Measurements from ENCODE around the gene MST1.

Gene MST1

DNA sequence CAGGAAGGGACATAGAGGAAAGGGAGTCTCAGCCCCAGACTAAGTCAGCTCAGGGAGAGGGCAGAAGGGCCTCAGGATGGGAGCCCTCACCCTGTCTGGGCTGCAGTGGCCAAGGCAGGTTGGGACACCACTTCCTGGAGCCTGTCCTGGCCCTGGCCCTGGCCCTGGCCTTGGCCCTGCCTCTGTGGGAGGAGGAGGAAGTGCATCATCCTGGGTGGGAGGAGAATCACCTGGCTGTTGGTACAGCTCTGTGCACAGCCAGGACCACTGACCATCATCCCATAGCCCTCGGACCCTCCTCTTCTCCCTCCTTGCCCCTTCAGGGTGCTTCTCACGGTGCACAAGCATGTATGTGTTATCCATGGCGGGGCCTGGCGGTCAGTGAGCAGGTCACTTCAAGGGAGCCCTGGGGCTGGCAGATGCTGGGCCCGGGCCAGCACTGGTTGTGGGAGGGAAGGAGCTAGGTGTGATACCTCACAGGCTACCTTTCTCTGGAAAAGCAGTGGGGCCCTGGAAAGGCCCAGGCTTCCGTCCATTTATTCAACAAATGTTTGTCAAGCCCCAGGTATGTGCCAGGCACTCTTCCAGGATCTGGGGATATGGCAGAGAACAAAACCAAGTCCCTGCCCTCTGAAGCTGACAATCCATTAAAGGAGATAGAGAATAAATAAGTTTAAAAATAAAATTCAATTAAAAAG lies 23.3 kb downstream of the MST1 start:
- Histone ChIP-seq H3K4me1 (ENCODE audit: control insufficient read depth, insufficient read depth, low read length) (no peaks in the 10 kb centered on the region), H3K27ac (ENCODE audit: low read length) (no peak overlapping the region), H3K27me3 (ENCODE audit: control insufficient read depth in 1 of 2, insufficient read depth in 2 of 2, low read length in 2 of 2) (peaks cover 16 to 20% of the 10 kb centered on the region in 2 donors), H3K9ac (ENCODE audit: low read length in 2 of 2) (no peak overlapping the region), H3K4me3 (ENCODE audit: low read length in 2 of 2) (no peak overlapping the region), H3K9me3 (ENCODE audit: control insufficient read depth in 2 of 2, low read length in 2 of 2) (no peaks in the 10 kb centered on the region), H3K36me3 (ENCODE audit: control insufficient read depth in 2 of 2, insufficient read depth in 2 of 2, low read length in 2 of 2) (no peaks in the 10 kb centered on the region)

- H3K4me1 ChIP-seq (ENCODE audit: control insufficient read depth, insufficient read depth, low read length) = no peaks in the 10 kb centered on the region
- no peak overlapping the region for H3K4me3 ChIP-seq (ENCODE audit: low read length in 2 of 2)
- H3K27ac ChIP-seq (ENCODE audit: low read length) = no peak overlapping the region
- no peaks in the 10 kb centered on the region for H3K36me3 ChIP-seq (ENCODE audit: control insufficient read depth in 2 of 2, insufficient read depth in 2 of 2, low read length in 2 of 2)
- peaks cover 13 to 20% of the 10 kb centered on the region in 2 donors for H3K27me3 ChIP-seq (ENCODE audit: control insufficient read depth in 1 of 2, insufficient read depth in 2 of 2, low read length in 2 of 2)
- H3K9me3 ChIP-seq (ENCODE audit: control insufficient read depth in 2 of 2, low read length in 2 of 2) = no peaks in the 10 kb centered on the region
- H3K9ac ChIP-seq (ENCODE audit: low read length in 2 of 2) = no peak overlapping the region
Measured at GRCh38 chr3:49664300-49664699, 25.0 kb downstream of the MST1 start.

DNA sequence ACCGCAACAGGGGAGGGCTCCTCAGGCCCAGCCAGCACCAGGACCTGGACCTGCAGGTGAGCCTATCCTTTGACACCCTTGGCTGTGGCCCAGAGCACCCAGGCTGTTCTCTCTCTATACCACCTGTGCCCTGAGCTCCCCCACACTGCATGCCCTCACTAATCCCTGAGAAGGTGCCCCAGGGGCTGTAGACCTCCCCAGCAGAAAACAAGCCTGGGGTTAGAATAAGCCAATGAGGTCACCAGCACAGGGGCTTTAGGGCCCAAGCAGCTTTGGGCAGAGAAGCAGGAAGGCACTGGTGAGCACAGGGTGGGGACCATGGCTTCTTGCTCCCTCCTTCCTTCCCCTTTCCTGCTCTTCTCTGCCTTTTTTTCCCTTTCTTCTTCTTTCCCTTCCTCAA lies 25.4 kb downstream of the MST1 start:
- no peaks in the 10 kb centered on the region for H3K9me3 ChIP-seq (ENCODE audit: control insufficient read depth in 2 of 2, low read length in 2 of 2)
- H3K4me3 ChIP-seq (ENCODE audit: low read length in 2 of 2) = no peak overlapping the region
- H3K9ac ChIP-seq (ENCODE audit: low read length in 2 of 2) = no peak overlapping the region
- no peak overlapping the region for H3K27ac ChIP-seq (ENCODE audit: low read length)
- H3K36me3 ChIP-seq (ENCODE audit: control insufficient read depth in 2 of 2, insufficient read depth in 2 of 2, low read length in 2 of 2) = no peaks in the 10 kb centered on the region
- no peaks in the 10 kb centered on the region for H3K4me1 ChIP-seq (ENCODE audit: control insufficient read depth, insufficient read depth, low read length)
- H3K27me3 ChIP-seq (ENCODE audit: control insufficient read depth in 1 of 2, insufficient read depth in 2 of 2, low read length in 2 of 2) = peaks cover 11 to 20% of the 10 kb centered on the region in 2 donors

DNA sequence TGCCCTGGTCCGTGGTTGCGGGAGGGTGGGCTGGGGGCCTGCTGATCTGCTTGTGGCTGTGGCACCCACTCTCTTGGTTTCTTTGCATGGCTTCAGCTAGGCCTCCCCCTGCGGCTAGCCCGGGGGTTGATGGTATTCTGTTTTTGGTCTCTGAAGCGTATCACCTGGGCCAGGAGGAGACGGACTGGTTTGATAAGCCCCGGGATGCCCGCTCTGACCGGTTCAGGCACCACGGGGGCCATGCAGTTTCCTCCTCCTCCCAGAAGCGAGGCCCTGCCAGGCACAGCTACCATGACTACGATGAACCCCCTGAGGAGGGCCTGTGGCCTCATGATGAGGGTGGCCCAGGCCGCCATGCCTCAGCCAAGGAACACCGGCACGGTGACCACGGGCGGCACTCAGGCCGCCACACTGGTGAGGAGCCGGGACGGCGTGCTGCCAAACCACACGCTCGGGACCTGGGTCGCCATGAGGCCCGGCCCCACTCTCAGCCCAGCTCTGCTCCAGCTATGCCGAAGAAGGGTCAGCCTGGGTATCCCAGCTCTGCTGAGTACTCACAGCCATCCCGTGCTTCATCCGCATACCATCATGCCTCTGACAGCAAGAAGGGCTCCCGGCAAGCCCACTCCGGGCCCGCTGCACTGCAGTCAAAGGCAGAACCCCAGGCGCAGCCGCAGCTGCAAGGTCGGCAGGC lies 26.4 kb downstream of the MST1 start:
- H3K9ac ChIP-seq (ENCODE audit: low read length in 2 of 2) = no peak overlapping the region
- H3K36me3 ChIP-seq (ENCODE audit: control insufficient read depth in 2 of 2, insufficient read depth in 2 of 2, low read length in 2 of 2) = no peaks in the 10 kb centered on the region
- no peaks in the 10 kb centered on the region for H3K9me3 ChIP-seq (ENCODE audit: control insufficient read depth in 2 of 2, low read length in 2 of 2)
- no peaks in the 10 kb centered on the region for H3K4me1 ChIP-seq (ENCODE audit: control insufficient read depth, insufficient read depth, low read length)
- peaks cover 6 to 16% of the 10 kb centered on the region in 2 donors for H3K27me3 ChIP-seq (ENCODE audit: control insufficient read depth in 1 of 2, insufficient read depth in 2 of 2, low read length in 2 of 2)
- no peak overlapping the region for H3K27ac ChIP-seq (ENCODE audit: low read length)
- no peak overlapping the region for H3K4me3 ChIP-seq (ENCODE audit: low read length in 2 of 2)

GRCh38 chr3:49662021-49662420 lies 27.3 kb downstream of the MST1 start:
- Histone ChIP-seq H3K4me3 (ENCODE audit: low read length in 2 of 2) (no peak overlapping the region), H3K9ac (ENCODE audit: low read length in 2 of 2) (no peak overlapping the region), H3K27me3 (ENCODE audit: control insufficient read depth in 1 of 2, insufficient read depth in 2 of 2, low read length in 2 of 2) (peaks cover 6 to 14% of the 10 kb centered on the region in 2 donors), H3K36me3 (ENCODE audit: control insufficient read depth in 2 of 2, insufficient read depth in 2 of 2, low read length in 2 of 2) (no peaks in the 10 kb centered on the region), H3K27ac (ENCODE audit: low read length) (no peak overlapping the region), H3K4me1 (ENCODE audit: control insufficient read depth, insufficient read depth, low read length) (no peaks in the 10 kb centered on the region), H3K9me3 (ENCODE audit: control insufficient read depth in 2 of 2, low read length in 2 of 2) (no peaks in the 10 kb centered on the region)

DNA sequence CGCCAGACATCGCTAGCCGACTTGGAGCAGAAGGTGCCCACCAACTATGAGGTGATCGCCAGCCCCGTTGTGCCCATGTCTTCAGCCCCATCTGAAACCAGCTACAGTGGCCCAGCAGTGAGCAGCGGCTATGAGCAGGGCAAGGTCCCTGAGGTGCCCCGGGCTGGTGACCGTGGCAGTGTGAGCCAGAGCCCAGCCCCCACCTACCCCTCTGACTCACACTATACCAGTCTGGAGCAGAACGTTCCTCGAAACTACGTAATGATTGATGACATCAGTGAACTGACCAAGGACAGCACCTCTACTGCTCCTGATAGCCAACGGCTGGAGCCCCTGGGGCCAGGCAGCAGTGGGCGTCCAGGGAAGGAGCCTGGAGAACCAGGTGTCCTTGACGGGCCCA lies 28.0 kb downstream of the MST1 start:
- H3K4me1 ChIP-seq (ENCODE audit: control insufficient read depth, insufficient read depth, low read length) = peaks cover 3% of the 10 kb centered on the region
- H3K27ac ChIP-seq (ENCODE audit: low read length) = no peak overlapping the region
- H3K27me3 ChIP-seq (ENCODE audit: control insufficient read depth in 1 of 2, insufficient read depth in 2 of 2, low read length in 2 of 2) = peaks cover 6 to 15% of the 10 kb centered on the region in 2 donors

DNA sequence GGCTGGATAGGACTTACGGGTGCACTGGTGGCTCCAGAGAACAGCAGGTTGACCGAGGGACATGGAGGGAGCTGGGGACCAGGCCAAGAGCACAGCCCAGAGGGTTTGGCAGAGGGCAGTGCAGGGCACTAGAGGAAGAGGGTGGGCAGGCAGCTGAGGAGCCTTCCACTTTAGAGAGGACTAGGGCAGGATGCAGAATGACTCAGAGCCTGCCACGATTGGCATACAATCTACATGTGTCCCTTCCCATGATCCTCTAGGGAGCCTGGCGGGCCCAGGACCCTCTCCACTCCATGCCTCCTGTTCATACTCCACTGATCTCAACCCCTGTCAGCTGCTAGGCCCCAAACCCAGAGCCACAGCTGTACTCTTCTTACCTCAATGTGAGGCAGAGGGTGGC lies 29.5 kb downstream of the MST1 start:
- H3K9ac ChIP-seq (ENCODE audit: low read length in 2 of 2) = no peak overlapping the region
- H3K4me1 ChIP-seq (ENCODE audit: control insufficient read depth, insufficient read depth, low read length) = peaks cover 3% of the 10 kb centered on the region
- no peaks in the 10 kb centered on the region for H3K9me3 ChIP-seq (ENCODE audit: control insufficient read depth in 2 of 2, low read length in 2 of 2)
- no peak overlapping the region for H3K4me3 ChIP-seq (ENCODE audit: low read length in 2 of 2)
- H3K27me3 ChIP-seq (ENCODE audit: control insufficient read depth in 1 of 2, insufficient read depth in 2 of 2, low read length in 2 of 2) = peaks cover 3 to 11% of the 10 kb centered on the region in 2 donors
- no peak overlapping the region for H3K27ac ChIP-seq (ENCODE audit: low read length)
- no peaks in the 10 kb centered on the region for H3K36me3 ChIP-seq (ENCODE audit: control insufficient read depth in 2 of 2, insufficient read depth in 2 of 2, low read length in 2 of 2)

More for the DNA sequence above, 28.0 kb downstream of the MST1 start:
- no peak overlapping the region for H3K9ac ChIP-seq (ENCODE audit: low read length in 2 of 2)
- no peak overlapping the region for H3K4me3 ChIP-seq (ENCODE audit: low read length in 2 of 2)
- H3K36me3 ChIP-seq (ENCODE audit: control insufficient read depth in 2 of 2, insufficient read depth in 2 of 2, low read length in 2 of 2) = no peaks in the 10 kb centered on the region
- no peaks in the 10 kb centered on the region for H3K9me3 ChIP-seq (ENCODE audit: control insufficient read depth in 2 of 2, low read length in 2 of 2)

DNA sequence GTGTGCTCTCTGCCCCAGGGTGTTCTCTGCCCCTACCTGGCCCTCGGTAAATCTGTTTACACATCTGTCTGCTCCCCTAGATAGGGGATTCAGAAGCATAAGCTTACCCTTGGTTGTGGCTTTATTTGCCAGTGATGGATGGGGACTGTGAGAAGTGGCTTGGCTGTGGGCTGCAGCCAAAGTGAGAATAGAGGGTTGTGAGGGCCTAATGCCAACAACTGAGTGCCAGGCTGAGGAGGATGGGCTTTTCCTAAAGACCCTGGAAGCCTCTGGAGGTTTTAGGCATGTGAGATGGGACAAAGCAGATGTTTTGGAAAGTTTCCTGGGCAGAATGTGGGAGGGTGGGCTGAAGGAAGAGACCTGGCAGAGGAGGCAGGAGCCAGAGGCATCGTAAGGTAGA lies 30.6 kb downstream of the MST1 start:
- H3K4me1 ChIP-seq (ENCODE audit: control insufficient read depth, insufficient read depth, low read length) = peaks cover 3% of the 10 kb centered on the region
- H3K36me3 ChIP-seq (ENCODE audit: control insufficient read depth in 2 of 2, insufficient read depth in 2 of 2, low read length in 2 of 2) = no peaks in the 10 kb centered on the region
- H3K27me3 ChIP-seq (ENCODE audit: control insufficient read depth in 1 of 2, insufficient read depth in 2 of 2, low read length in 2 of 2) = peaks cover 3 to 5% of the 10 kb centered on the region in 2 donors
- H3K9ac ChIP-seq (ENCODE audit: low read length in 2 of 2) = no peak overlapping the region
- no peak overlapping the region for H3K4me3 ChIP-seq (ENCODE audit: low read length in 2 of 2)
- H3K9me3 ChIP-seq (ENCODE audit: control insufficient read depth in 2 of 2, low read length in 2 of 2) = no peaks in the 10 kb centered on the region
- H3K27ac ChIP-seq (ENCODE audit: low read length) = no peak overlapping the region

- peaks cover 3 to 5% of the 10 kb centered on the region in 2 donors for H3K27me3 ChIP-seq (ENCODE audit: control insufficient read depth in 1 of 2, insufficient read depth in 2 of 2, low read length in 2 of 2)
- no peak overlapping the region for H3K9ac ChIP-seq (ENCODE audit: low read length in 2 of 2)
- H3K27ac ChIP-seq (ENCODE audit: low read length) = no peak overlapping the region
- H3K4me3 ChIP-seq (ENCODE audit: low read length in 2 of 2) = no peak overlapping the region
- H3K36me3 ChIP-seq (ENCODE audit: control insufficient read depth in 2 of 2, insufficient read depth in 2 of 2, low read length in 2 of 2) = no peaks in the 10 kb centered on the region
- H3K4me1 ChIP-seq (ENCODE audit: control insufficient read depth, insufficient read depth, low read length) = peaks cover 3% of the 10 kb centered on the region
- H3K9me3 ChIP-seq (ENCODE audit: control insufficient read depth in 2 of 2, low read length in 2 of 2) = no peaks in the 10 kb centered on the region
Measured at GRCh38 chr3:49657208-49657915, 31.9 kb downstream of the MST1 start.

DNA sequence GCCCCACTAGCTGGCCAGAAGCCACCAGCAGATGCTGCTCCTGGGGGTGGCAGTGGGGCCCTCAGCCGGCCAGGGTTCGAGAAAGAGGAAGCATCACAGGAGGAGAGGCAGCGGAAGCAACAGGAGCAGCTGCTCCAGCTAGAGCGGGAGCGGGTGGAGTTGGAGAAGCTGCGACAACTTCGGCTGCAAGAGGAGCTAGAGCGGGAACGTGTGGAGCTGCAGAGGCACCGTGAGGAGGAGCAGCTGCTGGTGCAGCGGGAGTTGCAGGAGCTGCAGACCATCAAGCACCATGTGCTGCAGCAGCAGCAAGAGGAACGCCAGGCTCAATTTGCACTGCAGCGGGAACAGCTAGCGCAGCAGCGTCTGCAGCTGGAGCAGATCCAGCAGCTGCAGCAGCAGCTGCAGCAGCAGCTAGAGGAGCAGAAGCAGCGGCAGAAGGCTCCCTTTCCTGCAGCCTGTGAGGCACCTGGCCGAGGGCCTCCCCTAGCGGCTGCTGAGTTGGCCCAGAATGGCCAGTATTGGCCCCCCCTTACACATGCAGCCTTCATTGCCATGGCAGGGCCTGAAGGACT lies 32.6 kb downstream of the MST1 start:
- peaks cover 3% of the 10 kb centered on the region for H3K4me1 ChIP-seq (ENCODE audit: control insufficient read depth, insufficient read depth, low read length)
- H3K9ac ChIP-seq (ENCODE audit: low read length in 2 of 2) = no peak overlapping the region
- no peaks in the 10 kb centered on the region for H3K9me3 ChIP-seq (ENCODE audit: control insufficient read depth in 2 of 2, low read length in 2 of 2)
- no peak overlapping the region for H3K27ac ChIP-seq (ENCODE audit: low read length)
- no peak overlapping the region for H3K4me3 ChIP-seq (ENCODE audit: low read length in 2 of 2)
- H3K36me3 ChIP-seq (ENCODE audit: control insufficient read depth in 2 of 2, insufficient read depth in 2 of 2, low read length in 2 of 2) = no peaks in the 10 kb centered on the region
- peaks cover 2 to 5% of the 10 kb centered on the region in 2 donors for H3K27me3 ChIP-seq (ENCODE audit: control insufficient read depth in 1 of 2, insufficient read depth in 2 of 2, low read length in 2 of 2)

Data from stomach smooth muscle (tissue), 2 donors.